ENCODE measurements around the gene DAP.

Gene DAP

GRCh38 chr5:10686890-10687289, 74.1 kb downstream of the DAP start:
- DNase-seq, result no peak

GRCh38 chr5:10685115-10685521, 75.9 kb downstream of the DAP start:
- no peak for DNase-seq

DNA sequence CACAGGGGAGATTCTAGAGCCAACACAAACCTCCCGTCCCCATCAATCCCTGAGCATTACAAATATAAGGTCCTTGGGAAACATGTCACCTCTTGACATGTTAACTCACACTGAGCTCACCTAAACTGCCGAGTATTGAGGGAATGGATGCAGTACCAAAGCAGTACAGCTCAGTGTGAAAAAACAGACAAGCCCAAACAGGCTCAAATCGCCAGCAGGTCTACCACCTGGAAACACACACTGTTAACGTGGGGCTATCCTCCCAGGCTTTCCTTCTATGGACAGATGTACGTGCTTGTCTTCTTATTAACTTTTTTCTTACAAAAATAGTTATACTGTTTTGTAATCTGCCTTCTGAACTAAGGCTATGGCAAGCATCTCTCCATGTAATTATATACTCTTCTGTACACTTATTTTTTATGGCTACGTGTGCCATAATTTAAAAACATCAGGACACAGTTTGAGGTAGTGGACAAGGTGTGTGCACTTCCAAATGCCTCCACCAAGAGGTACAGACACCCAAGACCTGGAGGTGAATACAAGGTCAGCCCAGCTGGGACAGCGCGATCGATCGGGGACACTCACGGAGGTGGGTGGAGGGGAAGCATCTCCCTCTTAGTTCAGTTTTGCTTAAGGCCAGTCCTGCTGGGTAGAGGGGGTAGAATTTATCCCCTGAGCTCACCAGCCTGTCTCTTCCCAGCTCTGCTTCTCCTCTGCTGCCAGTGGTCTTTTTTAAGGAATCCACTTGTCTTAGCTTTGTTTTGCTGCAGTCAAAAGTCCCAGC, 76.5 kb downstream of the DAP start:
- no peak for DNase-seq

GRCh38 chr5:10682801-10683525, 78.1 kb downstream of the DAP start:
- no peak for DNase-seq

GRCh38 chr5:10681731-10682679, 79.0 kb downstream of the DAP start:
- no peak for DNase-seq

DNA sequence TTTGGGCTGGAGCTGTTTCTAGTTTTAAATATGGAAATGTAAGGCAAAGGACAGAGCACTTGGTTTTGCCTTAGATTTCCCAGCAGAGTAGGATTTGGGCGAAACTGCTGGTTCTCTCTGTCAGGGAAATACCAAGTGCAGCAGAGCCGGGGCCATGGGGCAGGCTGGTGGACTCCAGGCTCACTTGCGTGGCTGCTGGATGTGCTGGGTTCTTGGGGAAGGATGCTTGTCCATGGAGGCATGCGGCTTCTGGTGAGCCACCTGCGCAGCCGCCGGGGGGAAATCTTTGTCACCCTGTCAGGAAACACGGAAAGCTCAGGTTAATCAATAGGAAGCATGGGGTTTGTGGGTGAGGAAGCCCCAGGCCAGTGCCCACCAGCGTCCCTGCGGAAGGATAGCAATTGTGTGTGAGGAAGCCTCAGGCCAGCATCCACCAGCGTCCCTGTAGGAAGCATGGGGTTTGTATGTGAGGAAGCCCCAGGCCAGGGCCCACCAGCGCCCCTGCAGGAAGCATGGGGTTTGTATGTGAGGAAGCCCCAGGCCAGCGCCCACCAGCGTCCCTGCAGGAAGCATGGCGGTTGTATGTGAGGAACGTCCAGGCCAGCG, 80.1 kb downstream of the DAP start:
- no peak for DNase-seq

DNA sequence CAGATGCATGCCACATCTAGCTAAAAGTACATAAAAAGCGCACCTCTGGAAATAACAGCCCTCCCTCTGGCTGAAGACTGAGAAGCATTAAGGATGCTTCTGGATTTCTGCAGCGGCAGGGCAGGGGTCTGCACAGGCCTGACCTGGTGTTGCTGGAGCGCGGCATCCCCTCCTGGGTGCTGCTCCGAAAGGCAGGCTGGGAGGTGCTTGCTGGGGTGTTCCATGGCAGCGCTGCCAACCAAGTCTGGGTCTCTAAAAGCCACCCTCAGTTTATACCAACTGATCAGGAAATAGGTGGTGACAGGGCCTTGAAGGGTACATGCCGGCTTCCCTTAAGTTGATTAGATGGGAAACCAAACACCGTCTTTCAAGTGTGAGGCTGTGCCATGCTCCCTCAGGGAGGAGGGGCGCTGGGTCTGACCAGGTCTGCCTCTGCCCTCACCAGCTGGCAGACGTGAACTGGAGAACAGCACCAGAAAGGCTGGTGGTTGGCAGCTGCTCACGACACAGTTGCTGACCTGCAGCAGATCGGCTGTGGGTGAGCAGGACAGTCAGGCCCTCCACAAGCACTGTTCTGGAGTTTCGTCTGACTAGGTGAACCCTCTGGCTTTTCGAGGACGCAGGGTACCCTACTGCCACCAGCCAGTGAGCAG, 81.6 kb downstream of the DAP start:
- DNase-seq, result no peak

GRCh38 chr5:10678244-10678643, 82.8 kb downstream of the DAP start:
- DNase-seq, result no peak

- no peak for DNase-seq
These were observed 83.5 kb downstream of the DAP start for GRCh38 chr5:10677533-10677932.

- DNase-seq, result no peak
These were observed 84.1 kb downstream of the DAP start for GRCh38 chr5:10676946-10677345.

- no peak for DNase-seq
These were observed 84.8 kb downstream of the DAP start for GRCh38 chr5:10676224-10676623.

- DNase-seq, result no peak
These were observed 85.8 kb downstream of the DAP start for GRCh38 chr5:10675177-10675700.

GRCh38 chr5:10674582-10674981, 86.5 kb downstream of the DAP start:
- DNase-seq, result no peak

- no peak for DNase-seq
These were observed 86.9 kb downstream of the DAP start for GRCh38 chr5:10674096-10674495.

- DNase-seq, result no peak
These were observed 87.6 kb downstream of the DAP start for GRCh38 chr5:10673407-10673806.

GRCh38 chr5:10673017-10673389, 88.0 kb downstream of the DAP start:
- no peak for DNase-seq

GRCh38 chr5:10672146-10673016, 88.7 kb downstream of the DAP start:
- no peak for DNase-seq

GRCh38 chr5:10671041-10672008, 89.7 kb downstream of the DAP start:
- DNase-seq, result no peak

DNA sequence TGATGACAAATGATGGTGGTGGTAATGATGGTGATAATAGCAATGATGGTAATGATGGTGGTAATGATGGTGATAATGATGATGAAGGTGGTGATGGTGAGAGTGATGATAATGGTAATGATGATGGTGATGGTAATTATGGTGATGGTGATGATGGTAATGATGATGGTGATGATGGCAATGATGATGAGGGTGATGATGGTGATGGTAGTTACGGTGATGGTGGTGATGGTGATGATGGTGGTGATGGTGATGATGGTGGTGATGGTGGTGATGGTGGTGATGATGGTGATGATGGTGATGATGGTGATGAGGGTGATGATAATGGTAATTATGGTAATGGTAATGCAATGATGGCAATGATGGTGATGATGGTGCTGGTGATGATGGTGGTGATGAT, 91.1 kb downstream of the DAP start:
- DNase-seq, result no peak

DNA sequence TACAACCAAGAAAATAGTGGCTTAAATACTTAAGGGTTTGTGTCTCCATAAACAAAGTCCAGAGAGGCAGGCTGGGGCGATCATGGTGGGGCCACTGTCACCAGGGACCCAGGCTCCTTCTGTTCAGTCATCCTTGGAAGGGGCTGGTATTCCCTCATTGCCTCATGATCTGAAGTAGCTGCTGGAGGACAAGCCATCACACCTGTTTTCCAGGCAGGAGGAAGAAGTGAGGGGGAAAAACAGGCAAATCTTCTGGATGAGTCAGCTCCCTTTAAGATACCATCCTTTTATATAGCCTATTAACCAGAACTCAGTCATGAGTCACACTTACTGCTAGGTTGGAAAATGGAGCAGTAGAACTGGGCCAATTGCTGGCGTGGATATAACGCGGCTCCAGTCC, 92.3 kb downstream of the DAP start:
- DNase-seq, result no peak

Measured in stimulated activated CD4-positive, alpha-beta T cell treated with anti-CD3 and anti-CD28 coated beads, Interleukin-12 subunit alpha, Interleukin-12 subunit beta, amount 100 ng/mL, for 4 hours (primary cell).